ENCODE results near the gene GRIN2A. TPM values are rescaled to one million over a fixed set of nuclear protein-coding genes. Genes with fewer than 3 reads are reported as not detected.

The GRIN2A gene
- total RNA-seq, 1 donor from 2014 or later = 5.3 TPM

GRCh38 chr16:9969580-9969979 is 212.6 kb downstream of the GRIN2A start:
- DNase-seq (ENCODE audit: low spot score) = no peak

- no peak for DNase-seq (ENCODE audit: low spot score)
Observed at GRCh38 chr16:9966569-9967157, 215.6 kb downstream of the GRIN2A start.

- DNase-seq (ENCODE audit: low spot score) = no peak
Observed at GRCh38 chr16:9965079-9965478, 217.1 kb downstream of the GRIN2A start.

DNA sequence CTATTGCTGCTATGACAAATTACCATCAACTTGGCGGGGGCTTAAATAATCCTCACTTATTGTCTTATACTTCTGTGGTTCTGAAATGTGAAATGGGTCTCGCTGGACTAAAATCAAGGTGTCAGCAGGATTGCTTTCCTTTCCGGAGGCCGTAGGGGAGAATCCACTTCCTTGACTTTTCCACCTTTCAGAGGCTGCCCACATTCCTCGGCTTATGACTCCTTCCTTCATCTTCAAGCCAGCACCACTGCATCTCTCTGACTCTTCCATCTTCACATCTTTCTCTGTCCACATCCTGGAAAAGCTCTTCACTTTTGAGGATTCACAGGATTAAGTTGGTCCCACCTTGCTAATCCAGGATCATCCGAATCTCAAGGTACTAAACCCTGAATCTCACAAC is 217.8 kb downstream of the GRIN2A start:
- DNase-seq (ENCODE audit: low spot score) = no peak

- DNase-seq (ENCODE audit: low spot score) = no peak
Observed at GRCh38 chr16:9957433-9957832, 224.8 kb downstream of the GRIN2A start.

DNA sequence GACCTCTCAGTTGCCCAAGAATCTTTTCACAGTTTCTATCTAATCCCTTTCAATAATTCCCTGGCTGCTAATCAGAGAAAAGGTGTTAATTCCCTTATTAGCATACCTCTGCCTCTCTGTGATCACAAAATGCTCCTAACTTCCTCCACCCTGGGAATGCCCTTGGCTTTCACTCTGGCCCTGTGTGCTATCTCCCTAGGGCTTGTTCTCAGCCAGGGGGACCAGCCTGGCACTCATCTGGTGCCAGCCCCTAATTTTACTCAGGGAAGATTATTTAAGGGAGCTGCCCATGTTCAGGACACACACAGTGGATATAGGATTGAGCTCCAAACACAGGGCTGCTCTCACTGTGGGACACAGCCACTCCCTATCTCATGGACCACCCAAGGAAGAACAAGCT is 225.2 kb downstream of the GRIN2A start:
- DNase-seq (ENCODE audit: low spot score) = no peak

DNA sequence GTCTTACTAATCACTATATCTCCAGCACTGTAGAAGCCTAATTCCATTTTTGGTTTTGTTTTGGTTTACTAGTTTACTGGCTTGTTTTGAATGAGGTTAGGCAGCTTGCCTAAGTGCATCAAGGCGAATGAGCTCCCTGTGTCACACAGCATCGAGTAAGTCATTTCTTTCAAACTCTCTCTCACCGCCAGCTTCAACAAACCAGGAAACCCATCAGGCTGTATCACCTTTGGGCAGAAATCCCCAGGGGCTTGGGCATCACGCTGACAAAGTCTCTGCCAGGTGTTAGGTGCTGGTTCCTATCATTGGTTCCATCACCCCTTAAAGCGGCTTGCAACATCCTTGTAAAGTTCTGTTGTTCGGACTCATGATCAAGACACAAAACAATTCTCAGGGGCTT is 226.6 kb downstream of the GRIN2A start:
- DNase-seq (ENCODE audit: low spot score) = no peak

GRCh38 chr16:9953908-9954570 is 228.2 kb downstream of the GRIN2A start:
- DNase-seq (ENCODE audit: low spot score) = peak; percentile 26

GRCh38 chr16:9950658-9951057 is 231.6 kb downstream of the GRIN2A start:
- peak; percentile 20 for DNase-seq (ENCODE audit: low spot score)

- no peak for DNase-seq (ENCODE audit: low spot score)
Observed at GRCh38 chr16:9949396-9949795, 232.8 kb downstream of the GRIN2A start.

DNA sequence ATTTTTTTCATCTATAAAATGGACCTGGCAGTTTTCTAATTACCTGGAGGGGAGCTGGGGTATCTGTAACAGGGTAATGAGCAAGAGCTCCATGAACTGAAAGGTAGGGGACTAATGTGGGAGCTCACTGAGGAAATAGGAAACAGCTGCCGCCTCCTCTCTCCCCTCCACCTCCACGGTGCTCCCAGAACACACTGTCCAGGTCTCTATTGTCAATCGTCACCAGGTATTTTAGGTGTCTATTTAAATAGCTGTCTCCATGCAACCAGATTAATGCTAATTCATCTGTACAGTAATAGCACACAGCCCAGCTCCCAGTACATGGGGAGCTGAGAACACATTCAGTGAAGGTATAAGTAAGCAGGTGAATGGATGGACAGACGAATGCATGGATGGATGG is 233.3 kb downstream of the GRIN2A start:
- no peak for DNase-seq (ENCODE audit: low spot score)

DNA sequence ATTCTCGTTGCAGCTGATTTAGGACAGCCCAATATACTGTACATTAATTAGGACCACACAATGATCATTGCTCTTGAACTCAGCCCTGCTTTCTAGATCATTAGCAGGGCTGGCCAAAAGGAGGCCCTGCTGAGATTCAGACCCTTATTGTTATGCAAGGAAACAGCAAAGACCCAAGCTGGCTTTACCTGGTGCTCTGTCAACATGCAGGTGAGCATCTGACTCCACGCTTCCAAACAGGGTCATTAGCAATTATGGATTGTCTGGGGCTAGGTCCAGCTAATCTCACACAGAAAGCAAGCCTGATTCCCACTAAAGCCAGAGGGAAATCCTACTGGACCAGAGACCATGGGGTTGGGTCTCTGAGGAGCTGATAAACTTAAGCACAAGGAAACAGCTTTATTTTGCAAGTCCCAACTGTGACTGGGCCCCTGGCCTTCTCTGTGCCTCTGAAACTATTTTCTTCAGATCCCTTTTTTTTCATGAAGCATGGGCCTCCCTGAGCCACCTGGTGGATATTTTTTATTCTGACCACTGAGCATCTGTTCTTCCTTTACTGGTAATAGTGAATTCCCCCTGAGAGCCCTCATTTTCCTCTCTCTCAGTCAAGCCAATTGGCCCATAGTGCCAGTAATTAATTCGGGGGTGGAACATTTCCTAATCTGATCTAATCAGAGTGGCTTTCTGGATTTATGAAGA is 236.1 kb downstream of the GRIN2A start:
- no peak for DNase-seq (ENCODE audit: low spot score)

GRCh38 chr16:9943121-9943520 is 239.1 kb downstream of the GRIN2A start:
- no peak for DNase-seq (ENCODE audit: low spot score)

- DNase-seq (ENCODE audit: low spot score) = no peak
Observed at GRCh38 chr16:9941245-9941644, 241.0 kb downstream of the GRIN2A start.

DNA sequence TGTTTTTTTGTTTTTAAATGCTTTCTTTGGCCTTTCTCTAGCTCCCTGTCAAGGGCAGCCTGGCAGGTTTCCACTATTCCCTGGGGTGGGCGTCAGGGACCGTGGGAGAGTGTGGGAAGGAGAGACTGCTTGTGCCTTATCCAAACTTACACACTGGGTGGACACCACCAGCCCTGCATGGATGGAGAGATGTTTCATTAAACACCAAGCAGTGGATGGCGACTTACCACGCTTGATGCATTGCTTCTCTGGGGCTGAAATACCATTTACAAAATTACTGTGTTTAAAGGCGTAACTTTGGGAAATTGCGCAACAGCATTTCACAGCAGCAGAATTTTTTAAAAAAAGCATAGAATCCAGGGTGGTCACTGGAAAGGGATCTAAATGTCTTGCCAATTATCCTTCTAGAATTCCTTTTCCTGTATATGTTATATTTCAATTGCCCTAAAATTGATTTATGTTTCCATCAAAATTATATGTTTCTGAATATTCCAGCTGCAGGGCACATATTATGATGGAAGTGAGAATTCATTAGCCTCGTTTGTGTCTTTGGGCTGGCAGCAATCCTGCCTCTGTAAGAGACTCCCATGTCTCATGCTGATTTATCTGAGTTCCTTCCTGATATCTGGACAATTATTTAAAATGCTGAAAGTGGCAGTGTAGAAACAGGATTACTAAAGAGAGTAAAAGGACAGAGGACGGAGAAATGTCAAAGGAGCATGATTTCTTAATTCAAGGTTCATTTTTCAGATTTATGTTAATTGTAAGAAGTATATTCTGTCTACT is 247.3 kb downstream of the GRIN2A start:
- DNase-seq (ENCODE audit: low spot score) = no peak

GRCh38 chr16:9932919-9933653 is 249.1 kb downstream of the GRIN2A start:
- DNase-seq (ENCODE audit: low spot score) = no peak

DNA sequence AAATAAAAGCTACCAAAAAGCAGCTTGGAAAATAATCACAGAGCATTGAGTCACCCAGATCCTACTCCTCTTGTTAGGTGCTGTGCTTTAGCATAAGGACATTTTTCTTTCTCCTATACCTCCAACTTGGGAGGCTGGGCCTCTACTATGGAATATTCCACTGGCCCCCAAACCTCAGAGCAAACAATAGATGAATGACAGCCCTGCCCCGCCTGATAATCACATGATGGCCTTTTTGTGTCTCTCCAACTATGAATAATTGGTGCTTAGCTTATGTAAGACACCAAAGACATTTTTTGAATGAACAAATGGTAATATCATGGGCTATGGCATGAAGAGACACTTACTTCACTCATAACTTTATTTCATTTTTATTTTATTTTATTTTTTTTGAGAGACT is 250.2 kb downstream of the GRIN2A start:
- DNase-seq (ENCODE audit: low spot score) = no peak

- no peak for DNase-seq (ENCODE audit: low spot score)
Observed at GRCh38 chr16:9929836-9930235, 252.4 kb downstream of the GRIN2A start.

DNA sequence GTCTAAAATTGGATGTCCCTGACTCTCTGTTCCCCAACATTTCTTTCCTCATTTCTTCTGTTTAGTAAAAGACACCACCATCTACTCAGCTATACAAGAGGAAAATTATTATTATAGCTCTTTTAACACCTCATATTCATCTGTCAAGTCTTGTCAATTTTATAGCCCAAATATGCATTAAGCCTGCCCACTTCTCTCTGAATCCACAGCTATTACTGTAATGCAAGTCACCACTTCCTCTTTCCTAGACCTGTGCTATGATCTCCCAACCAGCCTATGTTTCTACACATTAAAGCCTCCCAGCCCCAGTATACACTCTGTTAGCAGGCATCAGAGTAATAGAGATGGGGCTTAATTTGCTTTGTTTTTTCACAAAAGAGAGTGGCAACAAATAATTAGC is 252.9 kb downstream of the GRIN2A start:
- DNase-seq (ENCODE audit: low spot score) = no peak

GRCh38 chr16:9922441-9922840 is 259.8 kb downstream of the GRIN2A start:
- no peak for DNase-seq (ENCODE audit: low spot score)

- no peak for DNase-seq (ENCODE audit: low spot score)
Observed at GRCh38 chr16:9921997-9922396, 260.2 kb downstream of the GRIN2A start.

DNA sequence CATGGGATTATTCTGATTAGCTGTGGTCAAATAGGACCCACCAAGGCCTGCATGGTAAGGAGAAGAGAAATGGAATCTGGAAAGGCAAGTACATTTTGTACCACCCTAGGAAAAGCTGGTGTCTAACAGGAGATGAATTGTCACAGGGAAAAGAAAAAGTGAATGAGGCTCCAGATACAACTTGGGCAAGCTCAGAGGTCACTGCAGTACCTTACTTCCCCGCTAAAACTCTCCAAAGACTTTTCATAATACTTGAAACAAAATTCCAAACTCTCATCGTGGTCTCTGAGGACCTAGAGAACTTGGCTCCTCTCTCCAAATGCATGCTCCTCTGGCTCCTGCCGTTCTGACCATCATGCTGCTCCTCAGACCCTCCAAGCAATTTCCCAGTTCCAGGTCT is 262.8 kb downstream of the GRIN2A start:
- DNase-seq (ENCODE audit: low spot score) = no peak
